Bone marrow (tissue), 2 donors: ENCODE data around the gene HSPB1.
"Not testable (repeated sequence)": the region's sequence is repeated elsewhere in the genome, so short reads cannot be mapped to it uniquely, and the experiment has no call there.

Experiments
- DNase-seq, 2 donors: peaks; one replicate each; lab custom pipeline; 2025; lab: John Stamatoyannopoulos, UW

The HSPB1 gene

DNA sequence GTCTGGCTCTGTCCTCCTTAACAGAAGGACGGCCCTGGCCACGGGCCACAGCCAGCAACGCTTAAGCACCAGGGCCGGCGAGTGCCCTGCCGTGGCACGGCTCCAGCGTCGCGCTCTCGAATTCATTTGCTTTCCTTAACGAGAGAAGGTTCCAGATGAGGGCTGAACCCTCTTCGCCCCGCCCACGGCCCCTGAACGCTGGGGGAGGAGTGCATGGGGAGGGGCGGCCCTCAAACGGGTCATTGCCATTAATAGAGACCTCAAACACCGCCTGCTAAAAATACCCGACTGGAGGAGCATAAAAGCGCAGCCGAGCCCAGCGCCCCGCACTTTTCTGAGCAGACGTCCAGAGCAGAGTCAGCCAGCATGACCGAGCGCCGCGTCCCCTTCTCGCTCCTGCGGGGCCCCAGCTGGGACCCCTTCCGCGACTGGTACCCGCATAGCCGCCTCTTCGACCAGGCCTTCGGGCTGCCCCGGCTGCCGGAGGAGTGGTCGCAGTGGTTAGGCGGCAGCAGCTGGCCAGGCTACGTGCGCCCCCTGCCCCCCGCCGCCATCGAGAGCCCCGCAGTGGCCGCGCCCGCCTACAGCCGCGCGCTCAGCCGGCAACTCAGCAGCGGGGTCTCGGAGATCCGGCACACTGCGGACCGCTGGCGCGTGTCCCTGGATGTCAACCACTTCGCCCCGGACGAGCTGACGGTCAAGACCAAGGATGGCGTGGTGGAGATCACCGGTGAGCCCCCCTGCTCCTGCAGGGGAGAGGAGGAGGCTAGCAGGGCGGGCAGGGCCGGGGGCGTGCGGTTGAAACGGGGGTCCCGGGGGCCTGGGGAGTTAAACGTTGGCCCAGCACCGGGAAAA is at the start of gene HSPB1:
HSPB1 (plus strand) TSS at position 327 of the 855 bp plus-strand sequence; CDS start at position 367, 40 bp downstream.
- DNase-seq, result peak; percentile 53 to 88

DNA sequence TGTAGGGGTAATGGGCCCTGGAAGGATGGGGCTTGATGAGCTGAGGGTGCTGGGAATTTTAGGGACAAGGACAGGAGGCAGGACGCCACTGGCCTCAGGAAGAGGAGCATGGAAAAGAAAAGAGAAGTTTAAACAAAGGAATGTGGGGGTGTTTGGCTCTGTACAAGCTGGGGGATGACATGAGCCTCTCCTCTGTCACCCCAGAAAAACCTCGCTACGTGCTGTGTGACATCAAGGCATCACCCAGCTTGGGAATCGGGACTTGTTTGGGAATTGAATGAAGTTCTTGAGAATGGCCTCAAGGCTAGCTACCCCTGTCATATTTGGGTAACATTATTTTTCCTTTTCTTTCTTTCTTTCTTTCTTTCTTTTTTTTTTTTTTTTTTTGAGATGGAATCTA is 47.7 kb upstream of the HSPB1 start:
- no peak for DNase-seq

DNA sequence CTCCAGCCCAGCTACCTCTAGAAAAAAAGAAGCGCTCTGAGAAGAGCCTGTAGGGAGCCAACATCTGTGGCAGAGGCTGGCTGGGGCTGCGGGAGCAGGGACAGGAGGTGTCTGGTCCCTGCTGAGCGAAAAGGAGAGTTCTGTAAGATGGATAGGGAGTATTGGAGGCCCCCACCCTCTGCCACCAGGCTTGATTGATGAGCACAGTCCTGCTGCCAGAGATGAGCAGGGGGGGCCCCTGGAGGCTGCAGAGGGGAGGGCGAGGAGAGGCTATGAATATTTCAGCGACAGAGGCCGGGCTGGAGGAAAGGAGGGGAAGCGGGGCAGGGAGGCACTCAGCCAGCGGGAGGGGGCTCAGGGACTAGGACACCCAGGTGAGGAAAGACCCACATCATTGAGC is 44.5 kb upstream of the HSPB1 start:
- no peak for DNase-seq

DNA sequence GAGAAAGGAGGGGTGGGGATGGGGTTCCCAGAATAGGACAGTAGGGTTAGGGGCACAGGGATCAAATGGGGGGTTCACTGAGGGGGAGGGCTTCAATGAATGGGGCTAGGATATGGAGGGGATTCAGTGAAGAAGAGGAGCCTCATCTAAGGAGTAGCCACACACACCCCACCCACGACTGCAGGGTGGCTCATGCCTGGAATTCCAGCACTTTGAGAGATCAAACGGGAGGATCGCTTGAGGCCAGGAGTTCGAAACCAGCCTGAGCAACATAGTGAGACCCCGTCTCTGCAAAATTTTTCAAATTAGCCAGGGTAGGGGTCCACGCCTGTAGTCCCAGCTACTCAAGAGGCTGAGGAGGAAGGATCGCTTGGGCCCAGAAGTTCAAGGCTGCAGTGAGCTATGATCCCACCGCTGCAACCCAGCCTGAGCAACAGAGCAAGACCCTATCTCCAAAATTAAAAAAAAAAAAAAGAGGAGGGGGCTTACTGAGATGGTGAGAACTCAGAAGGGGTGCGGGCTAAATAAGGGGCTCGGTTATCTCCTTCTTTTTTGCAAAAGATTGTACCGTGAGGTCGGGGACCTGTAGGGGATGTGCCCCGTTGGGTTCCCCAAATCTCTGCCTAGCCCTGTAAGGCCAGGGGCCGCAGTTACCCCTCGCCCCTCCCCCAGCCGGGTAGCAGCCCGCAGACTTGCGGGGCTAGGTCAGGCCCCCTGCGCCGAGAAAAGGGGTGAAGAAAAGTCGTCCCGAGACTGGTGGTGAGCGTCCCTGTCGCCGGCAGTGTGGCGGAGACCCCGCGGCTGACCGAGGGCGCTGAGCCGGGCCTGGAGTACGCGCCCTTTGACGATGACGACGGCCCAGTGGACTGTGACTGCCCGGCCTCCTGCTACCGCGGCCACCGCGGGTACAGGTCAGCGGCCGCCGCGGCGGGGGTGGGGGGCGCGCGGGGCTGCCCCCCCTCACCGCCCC is 43.1 kb upstream of the HSPB1 start:
- DNase-seq, result no peak

DNA sequence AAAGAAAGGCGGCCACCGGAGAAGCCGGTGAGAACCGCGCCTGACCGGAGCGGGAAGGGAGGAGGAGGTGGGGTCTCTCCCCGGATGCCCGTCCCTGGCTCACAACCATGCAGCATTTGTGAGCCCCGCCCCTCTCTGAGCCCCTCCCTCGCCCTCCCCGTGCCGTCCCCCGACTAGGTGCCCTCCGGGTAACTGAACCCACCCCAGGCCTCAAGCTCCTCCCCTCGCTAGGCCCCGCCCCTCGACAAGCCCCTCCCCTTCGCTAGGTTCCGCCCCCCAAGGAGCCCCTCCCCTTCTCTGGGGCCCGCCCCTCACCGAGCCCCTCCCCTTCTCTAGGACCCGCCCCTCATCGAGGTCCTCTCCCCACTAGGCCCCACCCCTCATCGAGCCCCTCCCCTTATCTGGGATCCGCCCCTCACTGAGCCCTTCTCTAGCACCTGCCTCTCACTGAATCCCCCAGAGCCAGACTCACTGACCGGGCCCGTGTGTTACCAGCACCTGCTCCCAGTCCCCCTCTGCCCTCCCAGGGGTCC is 42.2 kb upstream of the HSPB1 start:
- DNase-seq, result no peak

DNA sequence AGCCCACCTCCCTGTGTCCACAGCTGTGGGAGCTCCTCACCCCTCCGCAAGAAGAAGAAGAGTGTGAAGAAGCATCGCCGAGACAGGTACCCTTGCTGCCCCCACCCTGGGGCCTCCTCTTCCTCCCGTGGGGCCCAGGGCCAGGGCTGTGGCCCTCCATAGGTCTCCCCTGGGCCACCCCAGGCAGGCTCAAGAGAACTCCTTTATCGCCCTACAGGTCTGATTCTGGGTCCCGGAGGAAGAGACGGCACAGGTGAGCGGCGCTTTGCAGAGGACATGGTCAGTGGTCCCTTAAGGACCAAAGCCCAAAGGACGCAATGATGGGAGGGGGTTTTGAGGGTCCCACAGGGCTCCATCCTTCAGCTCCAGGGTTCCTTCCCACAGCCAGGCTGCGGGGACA is 41.1 kb upstream of the HSPB1 start:
- DNase-seq, result no peak

DNA sequence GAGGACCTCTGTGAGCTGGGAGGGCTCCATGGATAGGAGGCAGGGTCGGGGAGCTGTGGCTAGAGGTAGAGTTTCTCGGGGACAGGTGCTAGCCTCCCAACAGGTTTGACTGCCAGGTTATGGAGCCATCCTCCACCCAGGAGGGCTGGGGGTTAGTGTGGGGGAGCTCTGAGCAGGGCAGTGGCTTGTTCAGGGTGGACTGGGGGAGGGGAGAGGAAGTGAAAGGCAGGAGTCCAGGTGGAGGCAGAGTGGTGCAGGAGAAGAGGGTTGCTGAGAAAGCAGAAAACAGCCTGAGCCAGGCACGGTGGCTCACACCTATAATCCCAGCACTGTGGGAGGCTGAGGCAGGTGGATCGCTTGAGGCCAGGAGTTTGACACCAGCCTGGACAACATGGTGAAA is 40.5 kb upstream of the HSPB1 start:
- DNase-seq, result no peak

DNA sequence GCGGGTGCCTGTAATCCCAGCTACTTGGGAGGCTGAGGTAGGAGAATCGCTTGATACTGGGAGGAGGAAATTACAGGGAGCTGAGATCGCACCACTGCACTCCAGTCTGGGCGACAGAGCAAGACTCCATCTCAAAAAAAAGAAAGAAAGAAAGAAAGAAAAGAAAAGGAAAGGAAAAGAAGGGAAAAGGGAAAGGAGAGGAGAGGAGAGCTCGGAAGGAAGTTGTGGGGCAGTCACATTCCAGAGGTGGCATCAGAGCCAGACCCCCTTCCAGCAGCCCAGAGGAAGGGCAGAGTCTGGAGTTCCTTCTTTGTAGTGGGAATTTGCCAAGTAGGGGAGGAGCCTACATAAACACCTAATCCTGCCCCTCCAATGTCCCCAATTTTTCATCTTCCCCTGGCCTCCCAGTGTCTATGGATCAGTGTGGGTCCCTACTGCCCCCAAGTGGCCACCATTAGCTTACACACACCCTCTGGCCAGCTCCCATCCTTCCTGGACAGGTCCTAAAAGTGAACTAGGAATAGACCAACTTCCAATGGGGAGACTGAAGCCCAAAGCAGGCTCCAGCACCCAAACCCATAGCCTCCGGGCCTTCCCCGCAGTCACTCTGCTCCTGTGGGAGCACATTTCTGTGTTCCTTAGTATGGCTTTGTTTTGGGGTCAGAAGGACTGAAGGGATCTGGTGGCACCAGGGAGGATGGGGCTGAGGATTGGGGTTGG is 39.6 kb upstream of the HSPB1 start:
- DNase-seq, result peak; percentile 11 to 24

DNA sequence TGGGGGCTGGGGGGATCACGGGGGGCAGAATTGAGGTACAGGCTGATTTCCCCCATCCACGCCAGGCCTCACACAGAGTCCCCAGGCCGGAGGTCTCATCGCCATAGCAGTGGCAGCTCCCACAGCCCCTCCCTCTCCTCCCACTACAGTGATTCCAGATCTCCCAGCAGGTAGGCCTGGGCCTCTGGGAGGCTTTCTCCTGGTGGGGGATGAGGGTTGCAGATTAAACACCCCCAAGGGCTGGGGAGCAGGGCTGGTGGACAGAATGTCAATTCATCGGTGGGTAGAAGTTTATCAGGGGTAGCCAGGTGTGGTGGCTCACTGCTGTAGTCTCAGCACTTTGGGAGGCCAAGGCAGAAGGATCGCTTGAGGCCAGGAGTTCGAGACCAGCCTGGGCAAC is 37.2 kb upstream of the HSPB1 start:
- no peak for DNase-seq

DNA sequence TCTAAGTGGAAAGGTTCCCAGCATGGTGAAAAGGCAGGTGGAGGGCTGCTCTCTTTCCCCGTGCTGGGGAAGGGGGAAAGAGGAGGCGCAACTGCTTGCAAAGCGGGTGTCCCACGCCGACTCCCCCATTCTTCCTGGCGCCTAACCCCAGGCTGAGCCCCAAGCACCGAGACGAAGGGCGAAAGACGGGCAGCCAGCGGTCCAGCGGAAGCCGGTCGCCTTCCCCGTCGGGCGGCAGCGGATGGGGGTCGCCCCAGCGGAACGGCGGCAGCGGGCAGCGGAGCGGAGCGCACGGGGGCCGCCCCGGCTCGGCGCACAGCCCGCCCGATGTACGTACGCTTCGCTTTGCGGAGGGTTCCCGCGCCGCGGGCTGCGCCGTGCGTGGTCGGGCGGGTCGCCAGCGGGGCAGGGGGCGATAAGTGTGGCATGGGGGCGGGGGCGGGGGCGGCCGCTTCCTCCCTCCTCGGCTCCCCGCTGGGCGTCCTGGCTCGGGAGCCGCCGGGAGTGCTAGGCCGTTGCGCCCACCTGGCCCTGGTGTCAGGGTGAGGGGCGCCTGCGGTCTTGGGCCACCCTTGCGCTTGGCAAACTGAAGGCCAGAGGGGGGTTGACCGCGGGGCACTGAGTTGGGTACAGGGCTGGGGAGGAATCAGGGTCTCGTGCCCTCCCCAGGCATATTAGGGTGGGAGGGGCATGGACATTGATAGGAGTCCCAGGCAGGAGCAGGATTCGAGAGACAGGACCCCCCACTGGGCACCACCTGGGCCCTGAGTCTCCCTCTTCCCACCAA is 35.2 kb upstream of the HSPB1 start:
- no peak for DNase-seq

DNA sequence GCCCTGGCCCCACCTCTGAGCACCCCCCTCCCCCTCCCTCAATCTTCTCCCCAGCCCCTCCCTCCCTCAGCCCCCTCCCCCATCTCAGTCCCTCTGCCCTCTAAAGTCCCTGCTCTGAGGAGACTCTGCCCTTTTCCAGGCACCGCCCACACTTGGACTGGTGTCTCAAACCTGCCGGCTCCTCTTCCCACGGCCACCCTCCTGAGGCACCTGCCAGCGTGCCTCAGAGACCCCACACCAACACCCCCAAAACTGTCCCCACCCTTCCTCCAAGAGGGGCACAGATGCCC is 34.6 kb upstream of the HSPB1 start:
- no peak for DNase-seq

DNA sequence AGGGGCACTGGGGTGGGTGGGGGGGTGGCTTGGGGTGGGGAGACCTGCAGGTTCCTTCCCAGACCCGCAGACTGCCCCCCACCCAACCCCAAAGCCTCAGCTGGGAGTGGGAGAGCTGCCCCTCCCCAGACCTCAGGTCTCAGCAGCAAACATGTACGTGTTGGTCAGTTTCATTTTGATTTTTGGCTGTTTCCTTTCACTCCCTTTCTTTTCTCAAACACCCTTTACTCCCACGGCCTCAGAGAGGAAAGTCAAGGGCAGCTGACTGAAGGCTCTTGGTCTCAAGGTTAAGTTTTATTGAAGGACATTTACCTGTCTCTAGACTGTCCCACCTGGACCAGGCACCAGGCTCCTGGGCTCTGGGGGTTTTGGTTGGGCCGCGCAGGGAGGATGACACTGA is 34.1 kb upstream of the HSPB1 start:
- no peak for DNase-seq

DNA sequence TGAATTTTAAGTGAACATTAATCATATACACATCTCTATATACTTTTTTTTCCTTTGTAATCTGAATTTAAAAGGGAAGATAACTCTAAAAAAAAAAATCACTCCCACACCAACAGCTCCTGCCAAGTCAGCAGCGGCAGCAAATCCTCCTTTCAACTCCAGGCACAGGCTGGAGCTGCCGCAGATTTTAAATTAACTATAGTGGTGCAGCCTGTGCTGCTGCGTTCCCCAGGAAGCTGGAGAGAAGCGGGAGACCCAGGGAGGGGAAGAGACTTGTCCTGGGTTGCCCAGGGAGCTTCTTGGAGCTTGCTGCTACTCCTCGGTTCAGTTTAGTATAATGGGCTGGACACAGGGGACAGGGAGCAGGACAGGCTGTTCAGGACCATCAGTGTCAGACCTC is 32.6 kb upstream of the HSPB1 start:
- no peak for DNase-seq

DNA sequence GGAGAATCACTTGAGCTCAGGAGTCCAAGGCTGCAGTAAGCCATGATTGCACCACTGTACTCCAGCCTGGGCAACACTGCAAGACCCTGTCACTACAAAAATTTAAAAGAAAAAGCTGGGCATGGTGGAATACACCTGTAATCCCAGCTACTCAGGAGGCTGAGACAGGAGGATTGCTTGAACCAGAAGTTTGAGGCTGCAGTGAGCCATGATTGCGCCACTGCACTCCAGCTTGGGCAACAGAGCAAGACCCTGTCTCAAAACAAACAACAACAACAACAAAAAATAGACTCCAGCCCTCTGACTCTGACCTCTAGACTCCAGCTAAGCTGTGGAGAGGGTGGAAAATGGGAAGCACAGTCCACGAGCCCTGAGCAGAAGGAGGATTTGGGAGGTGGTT is 31.1 kb upstream of the HSPB1 start:
- DNase-seq, result not testable (repeated sequence)

DNA sequence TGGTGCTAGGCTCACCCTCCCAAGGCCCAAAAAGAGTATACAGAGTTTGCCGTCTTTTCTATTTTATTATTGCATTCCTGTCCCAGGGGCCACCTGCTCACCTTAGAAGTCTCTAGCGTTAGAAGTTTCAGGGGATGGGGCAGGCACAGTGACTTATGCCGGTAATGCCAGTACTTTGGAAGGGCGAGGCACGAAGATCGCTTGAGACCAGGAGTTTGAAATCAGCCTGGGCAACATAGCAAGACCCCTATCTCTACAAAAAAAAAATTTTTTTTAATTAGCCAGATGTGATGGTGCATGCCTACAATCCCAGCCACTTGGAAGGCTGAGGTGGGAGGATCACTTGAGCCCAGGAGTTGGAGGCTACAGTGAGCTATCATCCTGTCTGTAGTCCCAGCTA is 30.3 kb upstream of the HSPB1 start:
- no peak for DNase-seq

DNA sequence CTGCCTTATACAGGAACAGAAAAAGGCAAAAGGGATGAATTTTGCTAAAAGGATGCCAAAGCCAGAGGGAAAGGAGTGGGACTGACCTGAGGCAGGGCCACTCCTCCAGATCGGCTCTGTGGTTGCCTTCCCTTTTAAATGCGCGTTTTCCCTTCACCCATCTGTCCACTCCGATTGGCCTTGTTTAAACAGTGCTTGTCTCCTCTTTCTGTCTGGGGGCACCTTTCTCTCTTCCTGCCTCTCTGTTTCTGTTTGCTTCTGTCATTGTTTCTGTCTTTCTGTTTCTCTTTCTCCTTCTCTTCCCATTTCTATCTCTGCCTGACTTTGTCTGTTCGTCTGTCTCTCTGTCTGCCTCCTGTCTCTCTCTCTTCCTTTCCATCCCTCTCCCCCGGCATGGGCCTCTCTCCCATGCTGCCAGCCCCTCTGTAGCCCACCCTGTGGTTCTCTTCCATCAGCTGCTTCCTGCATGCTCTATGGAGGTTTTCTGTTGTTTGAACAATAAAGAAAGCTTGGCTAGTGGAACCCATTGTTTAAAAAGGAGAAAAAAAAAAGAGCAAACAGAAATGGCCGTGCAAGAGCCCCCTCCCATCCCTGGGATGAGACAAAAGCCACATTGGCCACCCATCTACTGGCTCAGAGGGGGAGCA is 29.5 kb upstream of the HSPB1 start:
- no peak for DNase-seq

DNA sequence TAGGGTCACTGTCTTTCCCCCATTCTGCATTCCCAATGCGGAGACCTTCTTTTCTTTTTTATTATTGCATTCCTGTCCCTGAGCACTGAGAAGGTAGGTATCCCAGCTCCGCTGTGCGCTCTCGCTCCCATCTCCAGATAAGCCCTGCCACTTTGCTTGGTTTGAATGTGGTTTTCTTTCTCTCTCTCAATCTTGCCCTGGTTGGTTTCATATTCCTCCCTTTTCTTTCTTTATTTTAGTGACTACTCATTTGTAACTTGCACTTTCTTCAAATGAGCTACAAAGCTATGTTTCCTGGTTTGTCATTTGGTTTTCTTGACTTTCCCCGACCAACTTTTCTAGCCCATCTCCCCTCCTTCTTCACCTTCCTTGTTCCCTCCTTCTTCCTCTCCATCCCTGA is 29.0 kb upstream of the HSPB1 start:
- DNase-seq, result no peak

DNA sequence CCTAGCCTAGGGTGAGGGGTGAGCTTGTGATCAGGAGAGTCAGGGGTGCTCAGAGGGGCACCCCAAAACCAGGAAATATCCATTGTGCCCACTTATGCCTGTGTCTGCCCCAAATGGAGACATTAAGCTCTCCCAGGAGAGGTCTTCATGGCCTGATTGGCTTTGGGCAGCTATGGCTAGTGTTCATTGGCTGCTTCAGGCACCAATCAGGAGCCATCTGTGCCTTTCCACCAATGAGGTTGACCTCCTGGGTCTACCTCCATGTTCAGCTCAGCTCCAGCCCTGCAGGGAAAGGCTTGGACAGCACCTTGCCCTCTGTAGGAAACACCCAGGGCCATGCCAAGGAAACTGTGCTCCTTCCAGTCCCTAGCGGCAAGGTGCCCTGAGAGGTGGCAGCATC is 23.9 kb upstream of the HSPB1 start:
- no peak for DNase-seq

DNA sequence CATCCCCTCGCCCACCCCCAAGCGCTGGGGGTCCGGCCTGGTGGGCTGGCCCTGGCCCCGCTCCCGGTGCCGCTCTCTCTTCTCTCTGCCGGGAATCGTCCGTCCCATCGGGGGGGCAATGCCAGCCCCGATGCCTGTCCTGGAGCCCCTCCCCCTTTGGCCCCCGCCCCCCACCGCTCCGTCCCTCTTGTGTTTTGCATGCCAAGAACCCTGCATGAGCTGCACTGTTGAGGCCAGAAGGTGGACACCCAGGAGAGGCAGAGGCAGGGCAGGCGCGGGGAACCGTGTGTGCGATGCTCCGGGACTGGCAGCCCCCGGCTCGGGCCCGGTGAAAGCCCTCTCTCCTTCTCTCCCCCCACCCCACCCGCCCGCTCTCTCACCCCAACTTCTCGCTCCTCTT is 22.1 kb upstream of the HSPB1 start:
- DNase-seq, result no peak

DNA sequence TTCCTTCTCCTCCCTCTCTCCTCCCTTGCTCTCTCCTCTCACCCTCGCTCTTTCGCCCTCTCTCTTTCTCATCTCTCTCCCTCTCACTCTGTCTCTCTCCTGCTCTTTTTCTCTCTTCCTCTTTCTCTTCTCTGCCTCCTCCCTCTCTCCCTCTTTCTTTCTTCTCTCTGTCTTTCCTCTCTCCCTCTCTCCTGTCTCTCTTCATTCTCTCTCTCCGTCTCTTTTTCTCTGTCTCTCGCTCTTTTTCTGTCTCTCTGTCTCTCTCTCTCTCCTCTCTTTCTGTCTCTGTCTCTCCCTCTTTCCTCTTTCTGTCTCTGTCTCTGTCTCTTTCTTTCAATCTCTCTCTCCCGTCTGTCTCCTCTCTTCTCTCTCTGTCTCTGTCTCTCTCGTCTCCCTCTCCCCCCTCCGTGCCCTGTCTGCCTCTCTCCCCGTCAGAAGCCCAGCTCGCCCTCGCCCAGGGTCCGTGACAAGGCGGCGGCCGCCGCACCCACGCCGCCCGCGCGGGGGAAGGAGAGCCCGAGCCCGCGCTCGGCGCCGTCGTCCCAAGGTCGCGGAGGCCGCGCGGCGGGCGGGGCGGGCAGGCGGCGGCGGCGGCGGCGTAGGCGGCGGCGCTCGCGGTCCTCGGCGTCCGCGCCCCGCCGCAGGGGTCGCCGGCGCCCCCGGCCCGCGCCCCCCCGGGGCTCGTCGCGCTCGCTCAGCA is 21.3 kb upstream of the HSPB1 start:
- no peak for DNase-seq
